LoVo (cell line): ENCODE measurements around the gene ZNF593.

ENCODE experiments used
- DNase-seq: peaks from one replicate; pipeline ENCODE4 v3.0.0-alpha.2; 2016; ENCODE audit warnings: low spot score

Gene ZNF593

GRCh38 chr1:26169669-26170471 lies at the start of gene ZNF593:
Gene ZNF593 (plus strand): TSS chr1:26169908. CDS start chr1:26169984, 76 bp downstream.
- peak; percentile 94 for DNase-seq

- no peak for DNase-seq
Observed at GRCh38 chr1:26121854-26122773, 47.6 kb upstream of the ZNF593 start.

GRCh38 chr1:26122988-26123973 lies 46.4 kb upstream of the ZNF593 start:
- DNase-seq, result peak; percentile 60

GRCh38 chr1:26124418-26125331 lies 45.0 kb upstream of the ZNF593 start:
- no peak for DNase-seq

- no peak for DNase-seq
Observed at GRCh38 chr1:26125382-26125781, 44.3 kb upstream of the ZNF593 start.

GRCh38 chr1:26125946-26126320 lies 43.8 kb upstream of the ZNF593 start:
- no peak for DNase-seq

- peak; percentile 89 for DNase-seq
Observed at GRCh38 chr1:26126321-26127084, 43.2 kb upstream of the ZNF593 start.

- DNase-seq, result no peak
Observed at GRCh38 chr1:26127235-26128163, 42.2 kb upstream of the ZNF593 start.

- no peak for DNase-seq
Observed at GRCh38 chr1:26129778-26130177, 39.9 kb upstream of the ZNF593 start.

- no peak for DNase-seq
Observed at GRCh38 chr1:26130695-26131094, 39.0 kb upstream of the ZNF593 start.

- no peak for DNase-seq
Observed at GRCh38 chr1:26132128-26132833, 37.4 kb upstream of the ZNF593 start.

GRCh38 chr1:26132834-26133167 lies 36.9 kb upstream of the ZNF593 start:
- DNase-seq, result no peak

- DNase-seq, result no peak
Observed at GRCh38 chr1:26134466-26134865, 35.2 kb upstream of the ZNF593 start.

GRCh38 chr1:26138974-26139558 lies 30.6 kb upstream of the ZNF593 start:
- no peak for DNase-seq

GRCh38 chr1:26142159-26142558 lies 27.5 kb upstream of the ZNF593 start:
- DNase-seq, result no peak

GRCh38 chr1:26145041-26145959 lies 24.4 kb upstream of the ZNF593 start:
- DNase-seq, result peak; percentile 89

GRCh38 chr1:26145960-26146294 lies 23.8 kb upstream of the ZNF593 start:
- no peak for DNase-seq
